Mesenchymal stem cell (in vitro differentiated cells and primary cell): Measurements from ENCODE around the gene MBD3.
"Not testable (repeated sequence)": the region's sequence is repeated elsewhere in the genome, so short reads cannot be mapped to it uniquely, and the experiment has no call there.

Experiments used
- DNase-seq: peaks from one replicate; pipeline ENCODE4 v3.0.0-alpha.2; 2013
- H2AFZ ChIP-seq: one replicate; pipeline ENCODE4 v1.6.1; 2013; ENCODE audit warnings: low read depth, mild to moderate bottlenecking, control low read depth, inconsistent platforms, low read length, moderate library complexity
- H2AK5ac ChIP-seq: 2 replicates; pipeline ENCODE4 v1.6.1; 2013; ENCODE audit warnings: low read length, moderate library complexity, mild to moderate bottlenecking, inconsistent platforms; ENCODE audit not compliant: severe bottlenecking
- H2BK120ac ChIP-seq: one replicate; pipeline ENCODE4 v1.6.1; 2013; ENCODE audit warnings: low read depth, mild to moderate bottlenecking, inconsistent platforms, low read length, moderate library complexity
- H2BK12ac ChIP-seq, 2 experiments: one replicate each; pipeline ENCODE4 v1.6.1; 2013; ENCODE audit warnings: inconsistent platforms in 2 of 2, low read length in 2 of 2, mild to moderate bottlenecking in 2 of 2, moderate library complexity in 2 of 2, control low read depth in 1 of 2
- H2BK15ac ChIP-seq: one replicate; pipeline ENCODE4 v1.6.1; 2013; ENCODE audit warnings: mild to moderate bottlenecking, low read depth, inconsistent platforms; ENCODE audit not compliant: poor library complexity, severe bottlenecking
- H2BK5ac ChIP-seq: 2 replicates; pipeline ENCODE4 v1.6.1; 2013; ENCODE audit warnings: low read depth, mild to moderate bottlenecking, low read length, control low read depth, inconsistent platforms; ENCODE audit not compliant: poor library complexity, severe bottlenecking
- H3K14ac ChIP-seq, 2 experiments: one replicate each; pipeline ENCODE4 v1.6.1; 2013; ENCODE audit warnings: inconsistent platforms in 2 of 2, low read length in 2 of 2, control low read depth in 1 of 2, mild to moderate bottlenecking in 1 of 2, moderate library complexity in 1 of 2
- H3K18ac ChIP-seq, 2 experiments: one replicate each; pipeline ENCODE4 v1.6.1; 2013; ENCODE audit warnings: inconsistent platforms in 2 of 2, low read length in 2 of 2, control low read depth in 1 of 2, low read depth in 1 of 2, mild to moderate bottlenecking in 1 of 2
- H3K23ac ChIP-seq, 2 experiments: one replicate each; pipeline ENCODE4 v1.6.1; 2013; ENCODE audit warnings: inconsistent platforms in 2 of 2, low read length in 2 of 2, mild to moderate bottlenecking in 2 of 2, moderate library complexity in 2 of 2, control low read depth in 1 of 2
- H3K27ac ChIP-seq: 2 replicates; pipeline ENCODE4 v1.5.1; 2013; ENCODE audit warnings: mild to moderate bottlenecking, moderate library complexity, low read length, control low read depth, inconsistent platforms; ENCODE audit not compliant: poor library complexity, severe bottlenecking
- H3K27me3 ChIP-seq, 2 experiments: 2 replicates each; pipeline versions ENCODE4 v1.6.1 to v1.7.0; 2013; ENCODE audit warnings: low read length in 2 of 2, mild to moderate bottlenecking in 2 of 2, moderate library complexity in 2 of 2, control low read depth in 1 of 2, inconsistent platforms in 1 of 2; ENCODE audit not compliant: control insufficient read depth in 1 of 2, insufficient read depth in 1 of 2
- H3K36me3 ChIP-seq, 2 experiments: 2 replicates each; pipeline versions ENCODE4 v1.6.1 to v1.7.0; 2013; ENCODE audit warnings: low read length in 2 of 2, control low read depth in 1 of 2, inconsistent platforms in 1 of 2, low read depth in 1 of 2, mild to moderate bottlenecking in 1 of 2; ENCODE audit not compliant: insufficient read depth in 2 of 2, control insufficient read depth in 1 of 2
- H3K4ac ChIP-seq, 2 experiments: one replicate each; pipeline ENCODE4 v1.6.1; 2013; ENCODE audit warnings: inconsistent platforms in 2 of 2, low read length in 2 of 2, mild to moderate bottlenecking in 2 of 2, moderate library complexity in 2 of 2, control low read depth in 1 of 2, low read depth in 1 of 2
- H3K4me1 ChIP-seq: 2 replicates; pipeline ENCODE4 v1.6.1; 2013; ENCODE audit warnings: low read depth, low read length, control low read depth; ENCODE audit not compliant: control insufficient read depth, insufficient read depth
- H3K4me2 ChIP-seq: 2 replicates; pipeline ENCODE4 v1.6.1; 2013; ENCODE audit warnings: low read length, mild to moderate bottlenecking, inconsistent platforms; ENCODE audit not compliant: poor library complexity, severe bottlenecking
- H3K4me3 ChIP-seq, 2 experiments: 2 replicates each; pipeline versions ENCODE4 v1.5.1 to v1.7.0; 2013; ENCODE audit warnings: low read length in 2 of 2, mild to moderate bottlenecking in 2 of 2, control low read depth in 1 of 2, low read depth in 1 of 2; ENCODE audit not compliant: insufficient read depth in 1 of 2
- H3K79me1 ChIP-seq: replicated peaks from 2 replicates; pipeline ENCODE4 v1.6.1; 2013; ENCODE audit warnings: mild to moderate bottlenecking, control low read depth, low read length, inconsistent platforms; ENCODE audit not compliant: poor library complexity, severe bottlenecking
- H3K9ac ChIP-seq: 2 replicates; pipeline ENCODE4 v1.7.0; 2013; ENCODE audit warnings: mild to moderate bottlenecking, low read length, moderate library complexity
- H3K9me3 ChIP-seq: 2 replicates; pipeline ENCODE4 v1.7.0; 2013; ENCODE audit warnings: mild to moderate bottlenecking, low read length; ENCODE audit not compliant: control insufficient read depth
- H4K8ac ChIP-seq: one replicate; pipeline ENCODE4 v1.6.1; 2013; ENCODE audit warnings: inconsistent platforms, mild to moderate bottlenecking, low read length, moderate library complexity
- H4K91ac ChIP-seq: one replicate; pipeline ENCODE4 v1.6.1; 2013; ENCODE audit warnings: mild to moderate bottlenecking, low read length, inconsistent platforms
- WGBS: methylation state at CpG from one replicate; pipeline ENCODE4 v1.1.7; 2013; ENCODE audit warnings: mixed read lengths; 5-methylcytosine and 5-hydroxymethylcytosine counted together

The MBD3 gene

GRCh38 chr19:1539749-1540148 is 52.9 kb downstream of the MBD3 start:
- H3K18ac ChIP-seq, H3K4me3 ChIP-seq, H2AK5ac ChIP-seq, DNase-seq, H2BK120ac ChIP-seq, H3K79me1 ChIP-seq, H3K4me2 ChIP-seq, H3K4ac ChIP-seq, H2BK5ac ChIP-seq, H3K4me1 ChIP-seq, H3K23ac ChIP-seq, H4K8ac ChIP-seq, H2BK15ac ChIP-seq, H3K9me3 ChIP-seq, H3K36me3 ChIP-seq, H3K9ac ChIP-seq, H2BK12ac ChIP-seq, H2AFZ ChIP-seq, H4K91ac ChIP-seq, H3K14ac ChIP-seq, H3K27ac ChIP-seq: not testable (repeated sequence)
- WGBS, result 91% methylated on average over 9 of the region's 11 CpGs
- H3K27me3 ChIP-seq, result peaks cover 9 to 43% of the 10 kb centered on the region in 2 experiments

DNA sequence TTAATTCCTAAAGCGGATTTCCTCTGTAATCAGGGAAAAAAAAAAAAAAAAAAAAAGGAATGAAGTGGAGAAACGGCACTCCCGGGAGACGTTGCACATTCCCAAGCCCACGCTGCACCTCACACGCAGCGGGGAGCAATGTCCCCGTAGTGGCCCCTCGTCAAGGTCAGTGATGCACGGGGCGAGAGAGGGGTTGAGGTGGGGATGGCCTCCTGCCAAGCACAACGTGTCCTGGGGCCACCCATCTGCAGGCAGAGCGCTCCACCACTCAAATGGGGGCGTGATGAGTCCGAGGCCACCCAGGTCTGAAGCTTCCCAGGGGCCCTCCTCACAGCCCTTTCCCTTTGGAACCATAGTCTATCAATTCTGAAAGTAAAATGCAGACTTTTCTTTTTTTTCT is 53.7 kb downstream of the MBD3 start:
- WGBS, result 77% methylated on average over 15 of the region's 15 CpGs
- H3K9me3 ChIP-seq, result peaks cover 5% of the 10 kb centered on the region

DNA sequence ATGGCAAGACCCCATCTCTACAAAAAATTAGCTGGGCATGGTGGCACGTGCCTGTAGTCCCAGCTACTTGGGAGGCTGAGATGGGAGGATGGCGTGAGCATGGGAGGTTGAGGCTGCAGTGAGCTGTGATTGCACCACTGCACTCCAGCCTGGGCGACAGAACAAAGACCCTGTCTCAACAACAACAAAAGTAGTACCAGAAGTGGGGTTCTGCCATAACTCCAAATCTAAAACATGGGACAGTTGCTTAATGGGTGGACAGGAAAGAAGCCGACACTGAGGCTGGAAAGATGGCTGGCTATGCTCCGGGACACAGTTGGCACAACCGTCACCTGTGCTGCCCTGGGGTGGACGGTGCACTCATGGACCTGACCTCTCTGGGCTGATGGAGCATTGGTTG is 57.0 kb downstream of the MBD3 start:
- H3K9me3 ChIP-seq, H4K91ac ChIP-seq, H3K36me3 ChIP-seq: not testable (repeated sequence)

More for the DNA sequence above, 53.7 kb downstream of the MBD3 start:
- Histone ChIP-seq H3K27ac (no peak overlapping the region), H3K79me1 (no peaks in the 10 kb centered on the region), H3K36me3 (peaks cover 0 to 5% of the 10 kb centered on the region in 2 experiments), H3K4me3 (peak overlapping the region in 1 of 2 experiments; percentile 37), H3K4me2 (no peak overlapping the region), H3K27me3 (peaks cover 9 to 38% of the 10 kb centered on the region in 2 experiments), H4K91ac (no peak overlapping the region), H3K9ac (peak overlapping the region; percentile 41), H2BK120ac (no peak overlapping the region), H3K23ac (no peak overlapping the region), H3K18ac (no peak overlapping the region), H2BK5ac (no peak overlapping the region), H3K4ac (no peak overlapping the region), H3K4me1 (peaks cover 3% of the 10 kb centered on the region), H2AK5ac (no peak overlapping the region), H3K14ac (no peak overlapping the region), H2BK12ac (no peak overlapping the region), H4K8ac (no peak overlapping the region), H2AFZ (no peak overlapping the region), H2BK15ac (no peak overlapping the region)
- no peak for DNase-seq

GRCh38 chr19:1534972-1535371 is 57.7 kb downstream of the MBD3 start:
- Histone ChIP-seq H2BK15ac (no peak overlapping the region), H3K9ac (no peak overlapping the region), H3K79me1 (no peaks in the 10 kb centered on the region), H2BK12ac (no peak overlapping the region), H3K4me2 (no peak overlapping the region), H3K4me1 (peaks cover 3% of the 10 kb centered on the region), H4K91ac (no peak overlapping the region), H3K23ac (no peak overlapping the region), H2BK5ac (no peak overlapping the region), H3K18ac (no peak overlapping the region), H2AK5ac (no peak overlapping the region), H3K36me3 (peaks cover 0 to 5% of the 10 kb centered on the region in 2 experiments), H3K14ac (no peak overlapping the region), H3K4ac (no peak overlapping the region), H3K4me3 (no peak overlapping the region), H3K27ac (no peak overlapping the region), H2AFZ (no peak overlapping the region), H2BK120ac (no peak overlapping the region), H4K8ac (no peak overlapping the region), H3K27me3 (peaks cover 4 to 26% of the 10 kb centered on the region in 2 experiments), H3K9me3 (peaks cover 5% of the 10 kb centered on the region)
- no peak for DNase-seq
- 90% methylated on average over 14 of the region's 14 CpGs for WGBS

More for the DNA sequence above, 57.0 kb downstream of the MBD3 start:
- not testable (repeated sequence) for H3K4me1 ChIP-seq, H3K23ac ChIP-seq, H3K79me1 ChIP-seq, H3K4me3 ChIP-seq, DNase-seq, H2AK5ac ChIP-seq, H2BK12ac ChIP-seq, H3K18ac ChIP-seq, H2BK15ac ChIP-seq, H3K14ac ChIP-seq, H3K4me2 ChIP-seq, H2BK5ac ChIP-seq, H2AFZ ChIP-seq, H3K9ac ChIP-seq, H4K8ac ChIP-seq, H2BK120ac ChIP-seq, H3K27ac ChIP-seq, H3K4ac ChIP-seq
- H3K27me3 ChIP-seq, result peaks cover 4 to 29% of the 10 kb centered on the region in 2 experiments
- WGBS, result 92% methylated on average over 7 of the region's 7 CpGs
